HFF-Myc (cell line): ENCODE measurements around the gene NPAS2.

Experiments
- DNase-seq: peaks from one replicate; pipeline ENCODE4 v3.0.0-alpha.2; 2011; ENCODE audit warnings: low read depth; ENCODE audit errors: extremely low read depth
- H3K4me3 ChIP-seq: replicated peaks from 2 replicates; pipeline ENCODE4 v1.5.1; 2011; ENCODE audit warnings: low read depth, mild to moderate bottlenecking, control low read depth, low read length
- CTCF ChIP-seq: IDR thresholded peaks from 2 replicates; pipeline ENCODE4 v1.5.1; 2012; ENCODE audit warnings: mild to moderate bottlenecking, low read depth, low read length, control low read depth; ENCODE audit errors: missing control alignments

Gene NPAS2

GRCh38 chr2:100953406-100954043 is 133.6 kb downstream of the NPAS2 start:
- DNase-seq, result no peak
- TF ChIP-seq CTCF, result no peak
- no peak overlapping the region for H3K4me3 ChIP-seq

- no peak for TF ChIP-seq CTCF
- no peak overlapping the region for H3K4me3 ChIP-seq
- DNase-seq, result no peak
Measured at GRCh38 chr2:100954044-100954420, 134.1 kb downstream of the NPAS2 start.

GRCh38 chr2:100955226-100955625 is 135.3 kb downstream of the NPAS2 start:
- DNase-seq, result no peak
- TF ChIP-seq CTCF, result no peak
- no peak overlapping the region for H3K4me3 ChIP-seq

GRCh38 chr2:100956081-100956480 is 136.1 kb downstream of the NPAS2 start:
- DNase-seq, result no peak
- TF ChIP-seq CTCF, result no peak
- H3K4me3 ChIP-seq, result no peak overlapping the region

GRCh38 chr2:100957996-100958653 is 138.2 kb downstream of the NPAS2 start:
- peak; percentile 7 for TF ChIP-seq CTCF
- no peak for DNase-seq
- no peak overlapping the region for H3K4me3 ChIP-seq

- no peak for DNase-seq
- no peak for TF ChIP-seq CTCF
- no peak overlapping the region for H3K4me3 ChIP-seq
Measured at GRCh38 chr2:100959225-100959880, 139.4 kb downstream of the NPAS2 start.
